ENCODE results near the gene CHST15. TPM values are rescaled to one million over a fixed set of nuclear protein-coding genes. Genes with fewer than 3 reads are reported as not detected.

The CHST15 gene
- total and polyA plus RNA-seq, 2 of the 8 experiments (the other 6 are each of a cell fraction or from before 2014, with no cell fraction given): 8.8 to 9.1 TPM

GRCh38 chr10:124082555-124082954, 10.8 kb downstream of the CHST15 start:
- H3K4ac ChIP-seq (replicated peaks; ENCODE audit: insufficient read length, low read depth, low read length): no peak overlapping the region
- H3K56ac ChIP-seq (replicated peaks; ENCODE audit: insufficient read length, low read depth, low read length): no peak overlapping the region
- no peak overlapping the region for H4K8ac ChIP-seq (ENCODE audit: extremely low read depth, insufficient read depth, low read length)
- H3K23ac ChIP-seq (ENCODE audit: insufficient read length): no peak overlapping the region
- no peak overlapping the region for H3K9ac ChIP-seq (replicated peaks in 1 of 4; ENCODE audit: extremely low read depth in 1 of 4, low read depth in 3 of 4, low read length in 3 of 4)
- no peaks in the 10 kb centered on the region for H3K4me1 ChIP-seq (replicated peaks in 1 of 4; ENCODE audit: control insufficient read depth in 3 of 4, insufficient read depth in 4 of 4, low read length in 3 of 4)
- ChIA-PET CTCF (ENCODE audit: partially characterized antibody) (interaction anchor here (0.9 kb wide), 1 partner anchor 305 kb away, joined by 5 read pairs; no protein-coding TSS in a partner anchor), POLR2A (ENCODE audit: partially characterized antibody) (no interaction called here)
- H3K4me2 ChIP-seq (ENCODE audit: insufficient read depth in 1 of 2, low read depth in 2 of 2, low read length in 2 of 2): no peak overlapping the region
- H2BK20ac ChIP-seq (ENCODE audit: low read length): no peak overlapping the region
- H2BK12ac ChIP-seq (ENCODE audit: low read depth, low read length): no peak overlapping the region
- H3K23me2 ChIP-seq (ENCODE audit: low read depth, low read length): no peaks in the 10 kb centered on the region
- H3K14ac ChIP-seq (ENCODE audit: insufficient read length): no peak overlapping the region
- no peaks in the 10 kb centered on the region for H3K36me3 ChIP-seq (ENCODE audit: control insufficient read depth in 2 of 4, insufficient read depth in 4 of 4, low read length in 3 of 4)
- H3K79me1 ChIP-seq (ENCODE audit: low read depth, low read length): no peaks in the 10 kb centered on the region; the same call in 1 of the 2 replicates
- no peak overlapping the region for H2AK5ac ChIP-seq (ENCODE audit: low read depth, low read length)
- no peak overlapping the region for H2BK15ac ChIP-seq (ENCODE audit: low read length)
- H3K4me3 ChIP-seq (ENCODE audit: extremely low read depth in 1 of 4, insufficient read depth in 2 of 4, low read depth in 3 of 4, low read length in 4 of 4): no peak overlapping the region
- H3K27me3 ChIP-seq (replicated peaks in 1 of 4; ENCODE audit: control insufficient read depth in 3 of 4, extremely low read depth in 1 of 4, insufficient read depth in 3 of 4, low read length in 3 of 4): no peaks in the 10 kb centered on the region
- no peak overlapping the region for H4K5ac ChIP-seq (ENCODE audit: insufficient read length, low read depth, low read length)
- FAIRE-seq: no peak
- H2BK120ac ChIP-seq (replicated peaks; ENCODE audit: low read depth, low read length): no peak overlapping the region
- no peaks in the 10 kb centered on the region; a peak in 2 of 4 replicates for H3K79me2 ChIP-seq (ENCODE audit: control insufficient read depth in 1 of 2, insufficient read depth in 2 of 2, low read length in 2 of 2)
- H2BK5ac ChIP-seq (ENCODE audit: low read depth, low read length): no peak overlapping the region
- no peak overlapping the region for H2AFZ ChIP-seq (ENCODE audit: low read length)
- no peak overlapping the region for H4K91ac ChIP-seq (replicated peaks; ENCODE audit: insufficient read length, low read length)
- no peak overlapping the region for H3K18ac ChIP-seq (ENCODE audit: extremely low read depth, low read length)
- no peaks in the 10 kb centered on the region for H3K9me3 ChIP-seq (ENCODE audit: insufficient read depth in 2 of 2, low read depth in 1 of 2, low read length in 1 of 2)
- H4K20me1 ChIP-seq (replicated peaks in 1 of 2; ENCODE audit: control insufficient read depth in 1 of 2, insufficient read depth in 2 of 2, low read length in 2 of 2): peaks cover 0 to 3% of the 10 kb centered on the region in 2 experiments
- WGBS, 2 experiments (ENCODE audit: extremely low coverage in 1 of 2, insufficient coverage in 1 of 2, insufficient read length in 1 of 2, insufficient replicate concordance in 2 of 2, low coverage in 1 of 2, low lambda C conversion rate in 2 of 2, missing lambda C conversion rate in 1 of 2): 90% methylated on average over 6 of the region's 6 CpGs; no CpG with 5 or more reads in 1 of the 2 experiments
- H3K27ac ChIP-seq (ENCODE audit: low read depth, low read length): no peak overlapping the region
- no peak for DNase-seq (ENCODE audit: low read depth in 1 of 2, low spot score in 2 of 2)
- TF ChIP-seq BACH1 (IDR thresholded peaks at IDR 0.05; ENCODE audit: low read length): no peak
- no peak for TF ChIP-seq SIN3A (conservative IDR thresholded peaks at IDR 0.05 in 1 of 2, IDR thresholded peaks at IDR 0.05 in 1 of 2; ENCODE audit: low read depth in 1 of 2, low read length in 2 of 2)
- no peak for TF ChIP-seq SAP30 (IDR thresholded peaks at IDR 0.05; ENCODE audit: insufficient read depth, insufficient replicate concordance, low read length)
- no peak for TF ChIP-seq MAX (IDR thresholded peaks at IDR 0.05)
- TF ChIP-seq SIX5 (IDR thresholded peaks at IDR 0.05; ENCODE audit: low read depth, low read length): no peak
- no peak for TF ChIP-seq BRCA1 (IDR thresholded peaks at IDR 0.05; ENCODE audit: low read depth, low read length)
- TF ChIP-seq SRF (IDR thresholded peaks at IDR 0.05; ENCODE audit: low read depth, low read length): no peak
- no peak for TF ChIP-seq RBBP5 (IDR thresholded peaks at IDR 0.05; ENCODE audit: borderline replicate concordance, low read depth, low read length)
- no peak for TF ChIP-seq CBX5 (IDR thresholded peaks at IDR 0.05; ENCODE audit: low read depth, low read length)
- TF ChIP-seq EP300 (IDR thresholded peaks at IDR 0.05; ENCODE audit: borderline replicate concordance in 1 of 2, low read depth in 2 of 2, low read length in 2 of 2): no peak
- TF ChIP-seq TBP (IDR thresholded peaks at IDR 0.05; ENCODE audit: low read depth, low read length): no peak
- TF ChIP-seq HDAC2 (IDR thresholded peaks at IDR 0.05; ENCODE audit: borderline replicate concordance in 1 of 2, low read depth in 2 of 2, low read length in 2 of 2): no peak
- no peak for TF ChIP-seq ZNF274 (IDR thresholded peaks at IDR 0.05; ENCODE audit: borderline replicate concordance, extremely low read depth, low read length)
- TF ChIP-seq TAF7 (optimal IDR thresholded peaks at IDR 0.05; ENCODE audit: borderline replicate concordance, low read depth, low read length): no peak
